GM21360 (cell line): ENCODE measurements around the gene REG3G.
A peak's percentile ranks its signal among the peaks of the same experiment; 100 is the strongest.

Experiments
- ATAC-seq: cut with Tn5 transposase; IDR thresholded peaks from one replicate; pipeline ENCODE4 v1.9.1; 2021; ENCODE audit warnings: mild to moderate bottlenecking, moderate library complexity; ENCODE audit not compliant: unreplicated experiment

REG3G gene

DNA sequence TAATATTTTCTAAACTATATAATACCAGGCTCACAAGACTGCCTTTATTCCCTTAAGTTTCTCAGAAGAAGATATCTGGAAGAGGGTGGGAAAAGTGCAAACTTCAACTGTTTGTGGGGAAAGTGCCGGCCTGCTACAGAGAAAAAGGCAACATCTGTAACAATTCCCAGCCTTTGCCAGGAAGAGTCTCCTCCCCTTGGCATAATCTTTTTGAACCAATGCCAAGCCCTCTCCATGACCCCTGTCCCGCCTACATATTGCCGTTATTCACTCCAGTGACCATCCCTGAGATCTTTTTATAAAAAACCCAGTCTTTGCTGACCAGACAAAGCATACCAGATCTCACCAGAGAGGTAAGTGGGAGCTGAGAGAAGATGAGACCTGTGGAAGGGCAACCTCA is at the start of gene REG3G:
TSS of gene REG3G (plus strand) at position 282 of the 400 bp plus-strand sequence. CDS start 392 bp downstream, outside the sequence.
- ATAC-seq: no peak

DNA sequence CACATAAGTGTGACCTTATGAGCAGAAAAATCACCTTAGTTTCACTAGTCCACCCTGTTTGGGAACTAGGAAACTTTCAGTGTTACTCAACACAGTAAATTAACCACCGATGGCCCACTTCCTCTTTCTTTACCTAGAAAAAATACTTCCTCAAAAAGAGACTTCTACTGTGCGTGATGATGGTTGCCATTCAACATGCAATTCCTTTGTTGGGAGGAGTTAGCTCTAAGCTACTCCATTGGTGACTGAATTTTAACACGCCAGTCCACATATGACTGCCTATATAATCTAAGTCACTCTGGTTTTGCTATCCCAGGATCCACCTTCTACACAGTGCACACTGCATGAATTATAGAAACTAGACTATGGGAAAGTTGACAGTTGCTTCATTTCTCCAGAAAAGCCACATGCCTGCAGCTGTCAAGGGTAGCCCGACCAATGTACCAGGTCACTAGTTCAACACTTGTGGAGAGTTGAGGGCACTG is 47.8 kb upstream of the REG3G start:
- peak; percentile 95 for ATAC-seq

DNA sequence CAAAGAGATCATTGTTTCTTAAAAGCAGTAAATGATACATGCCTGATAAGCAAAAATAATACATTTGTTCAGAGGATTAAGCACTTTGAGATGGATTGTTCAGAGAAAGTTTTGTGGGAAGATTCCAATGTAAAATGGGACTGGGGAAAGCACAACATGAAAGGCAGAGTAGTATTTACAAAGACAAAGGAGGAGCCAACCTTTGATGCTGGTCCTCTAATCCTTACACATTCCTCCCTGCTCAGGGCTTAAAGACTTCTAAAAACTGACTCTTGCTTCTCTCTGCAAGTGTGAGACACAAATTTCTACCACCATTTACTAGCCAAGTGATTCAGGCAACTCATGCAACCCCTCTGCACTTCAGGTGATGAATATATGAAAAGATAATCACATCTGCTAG is 47.2 kb upstream of the REG3G start:
- no peak for ATAC-seq

DNA sequence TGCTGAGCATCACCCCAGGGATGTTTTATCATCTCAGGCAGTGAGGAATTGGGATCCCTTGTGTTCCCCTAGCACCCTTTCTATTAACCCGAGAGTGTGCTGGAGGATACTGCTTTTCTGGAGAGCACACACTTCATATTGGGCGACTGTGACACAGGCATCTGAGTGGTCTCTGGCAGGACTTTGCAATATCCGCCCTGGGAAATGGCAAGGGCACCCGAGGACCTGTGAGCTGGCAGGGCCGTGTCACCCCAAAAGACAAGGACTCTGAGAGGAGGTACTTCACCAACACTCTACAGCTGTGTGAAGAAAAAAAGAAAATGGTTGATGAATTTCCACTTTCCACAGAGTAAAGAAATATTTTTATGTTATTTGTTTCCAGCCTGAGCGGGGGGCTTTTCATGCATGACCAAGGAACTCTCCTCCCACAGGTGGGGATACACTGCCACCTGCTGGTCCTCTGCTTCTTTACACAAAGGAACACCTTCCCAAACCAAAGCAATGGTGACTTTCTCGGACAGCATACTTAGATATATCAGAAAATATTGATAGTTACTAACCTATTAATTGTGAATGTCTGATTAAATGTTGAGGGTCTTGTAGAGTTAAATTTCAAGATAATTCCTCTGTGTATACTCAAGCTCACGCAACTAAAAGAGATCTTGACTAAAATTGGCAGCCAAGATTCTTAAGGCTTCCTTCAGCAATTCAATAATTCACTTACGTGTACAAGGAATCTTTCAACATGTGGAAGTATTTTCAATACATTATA is 45.9 kb upstream of the REG3G start:
- ATAC-seq: peak; percentile 28

DNA sequence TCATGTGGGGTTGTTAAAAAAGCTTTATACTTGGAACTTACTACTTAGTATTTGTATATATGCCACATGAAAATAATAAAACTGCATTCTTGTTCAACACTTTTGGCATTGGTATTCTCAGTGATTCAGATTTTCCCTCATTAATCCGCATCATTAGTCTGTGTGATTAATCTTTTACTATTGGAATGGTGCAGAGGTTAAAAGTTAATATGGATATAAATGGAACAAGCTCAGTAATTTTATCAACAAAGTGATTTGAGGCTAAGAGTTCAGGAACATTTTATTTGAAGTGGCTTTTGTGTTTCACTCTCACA is 45.4 kb upstream of the REG3G start:
- ATAC-seq: no peak

DNA sequence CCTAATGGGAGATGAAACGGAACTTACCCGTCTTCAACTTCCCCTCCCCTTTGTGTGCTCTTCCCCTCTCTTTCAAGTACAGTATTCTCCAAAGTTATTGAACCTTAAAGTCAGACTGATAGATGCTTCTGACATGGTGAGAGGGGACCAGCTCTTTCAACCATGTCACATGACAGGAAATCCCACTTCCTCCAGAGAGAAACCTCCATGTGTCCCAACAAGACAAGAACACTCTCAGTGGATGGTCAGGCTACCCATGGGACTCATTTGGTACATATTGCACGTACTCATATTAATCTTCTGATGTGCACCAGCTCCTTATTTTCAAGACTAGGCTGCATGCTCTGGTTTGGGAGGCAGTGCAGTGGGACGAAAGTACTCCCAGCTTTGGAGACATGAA is 44.6 kb upstream of the REG3G start:
- no peak for ATAC-seq

DNA sequence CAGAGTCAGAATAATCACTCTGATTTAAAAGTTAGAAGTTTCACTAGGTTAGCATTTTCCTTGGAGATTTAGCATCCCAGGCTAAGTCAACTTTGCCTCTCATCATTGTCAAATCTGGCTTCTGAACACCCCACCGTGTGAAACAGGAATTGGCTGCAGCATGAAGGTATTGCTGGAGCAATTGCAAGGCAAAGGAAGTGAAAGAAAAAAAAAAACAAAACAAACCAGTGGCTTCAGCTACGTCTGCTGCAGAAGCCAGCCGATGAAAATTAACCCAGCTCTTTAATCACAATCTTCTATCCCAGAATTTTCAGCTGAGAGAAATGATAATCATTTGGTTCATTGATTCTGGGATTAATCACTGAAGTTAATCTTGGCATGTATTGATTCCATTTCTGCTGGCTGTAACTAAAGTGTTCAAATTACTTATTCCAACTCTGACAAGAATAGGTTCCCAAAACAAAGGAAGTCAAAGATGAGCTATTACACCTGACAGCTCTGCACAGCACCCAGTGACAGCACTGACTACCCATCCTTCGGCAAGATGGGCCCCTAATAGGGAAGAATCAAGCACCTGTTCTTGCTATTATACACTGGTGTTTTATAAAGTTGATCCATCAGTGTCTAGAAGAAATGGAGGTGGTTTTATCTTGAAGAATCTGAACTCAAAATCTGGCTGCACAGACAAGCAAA is 42.7 kb upstream of the REG3G start:
- no peak for ATAC-seq

DNA sequence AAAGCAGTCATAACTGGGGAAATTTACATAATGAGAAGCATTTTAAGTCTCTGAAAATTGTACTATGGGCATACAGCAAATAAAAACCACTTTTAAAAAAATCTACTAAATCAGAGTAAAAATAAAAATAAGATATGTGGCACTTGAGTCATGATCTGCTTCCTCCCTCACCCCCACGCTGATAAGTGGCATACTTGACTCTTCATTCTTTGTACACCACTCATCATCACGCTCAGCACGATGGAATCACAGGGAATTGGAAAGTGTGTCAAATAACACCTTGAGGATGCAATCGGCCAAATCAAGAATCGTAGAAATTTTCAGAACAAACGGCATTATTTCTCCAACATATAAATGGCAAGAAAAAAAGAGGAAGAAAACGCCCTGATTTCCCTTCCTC is 41.1 kb upstream of the REG3G start:
- no peak for ATAC-seq

DNA sequence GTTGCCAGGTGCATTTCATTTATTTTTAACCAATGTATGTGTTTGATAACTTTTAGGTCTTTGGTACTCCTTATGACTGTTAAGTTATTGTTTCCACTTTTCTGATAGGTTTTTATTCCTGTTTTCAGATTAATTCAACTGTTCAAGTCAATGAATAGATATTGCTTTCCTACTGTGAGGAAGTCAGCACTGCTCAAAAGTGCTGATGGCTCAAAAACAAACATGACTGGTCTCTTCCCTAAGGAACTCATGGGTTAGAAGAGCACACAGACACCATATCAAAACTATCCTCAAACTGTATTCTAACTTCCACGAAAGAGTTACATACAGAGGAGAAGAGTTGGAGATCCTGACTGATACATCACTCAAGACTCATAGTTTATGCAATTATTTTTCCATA is 39.9 kb upstream of the REG3G start:
- no peak for ATAC-seq

DNA sequence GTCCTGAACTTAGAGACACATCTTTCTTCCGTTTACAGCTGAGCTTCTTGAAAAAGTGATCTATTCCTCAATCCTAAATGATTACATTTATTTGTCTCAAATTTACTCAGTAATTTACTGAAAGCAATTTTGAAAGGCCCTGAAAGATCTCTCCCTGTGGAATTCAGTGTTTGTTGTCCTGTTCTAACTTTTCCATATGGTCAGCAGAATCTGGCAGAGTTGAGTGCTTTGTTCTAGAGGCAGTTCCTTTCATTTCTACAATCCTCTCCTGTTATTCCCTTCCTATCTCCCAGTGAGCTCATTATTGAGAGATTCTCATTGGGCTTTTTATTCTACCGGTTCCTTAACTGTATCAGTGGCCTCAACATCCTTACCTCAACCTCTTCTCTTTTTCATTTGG is 36.5 kb upstream of the REG3G start:
- ATAC-seq: no peak

DNA sequence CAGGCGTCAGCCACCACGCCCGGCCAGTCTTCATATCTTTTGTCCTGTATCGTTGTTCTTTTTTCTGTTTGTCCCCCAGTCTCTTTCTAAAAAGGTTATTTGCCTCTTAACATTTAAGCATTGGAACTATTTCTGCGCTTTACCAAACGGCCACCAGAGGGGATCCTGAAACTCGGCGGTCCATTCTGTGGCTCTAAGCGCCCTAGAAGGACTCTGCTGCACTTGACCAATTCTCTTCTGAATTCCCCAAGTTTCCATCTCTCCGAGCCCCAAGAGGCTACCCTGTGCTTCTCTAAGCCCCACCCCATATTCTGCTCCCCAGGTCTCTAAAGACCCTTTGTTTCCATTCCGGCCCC is 33.1 kb upstream of the REG3G start:
- peak; percentile 47 for ATAC-seq

DNA sequence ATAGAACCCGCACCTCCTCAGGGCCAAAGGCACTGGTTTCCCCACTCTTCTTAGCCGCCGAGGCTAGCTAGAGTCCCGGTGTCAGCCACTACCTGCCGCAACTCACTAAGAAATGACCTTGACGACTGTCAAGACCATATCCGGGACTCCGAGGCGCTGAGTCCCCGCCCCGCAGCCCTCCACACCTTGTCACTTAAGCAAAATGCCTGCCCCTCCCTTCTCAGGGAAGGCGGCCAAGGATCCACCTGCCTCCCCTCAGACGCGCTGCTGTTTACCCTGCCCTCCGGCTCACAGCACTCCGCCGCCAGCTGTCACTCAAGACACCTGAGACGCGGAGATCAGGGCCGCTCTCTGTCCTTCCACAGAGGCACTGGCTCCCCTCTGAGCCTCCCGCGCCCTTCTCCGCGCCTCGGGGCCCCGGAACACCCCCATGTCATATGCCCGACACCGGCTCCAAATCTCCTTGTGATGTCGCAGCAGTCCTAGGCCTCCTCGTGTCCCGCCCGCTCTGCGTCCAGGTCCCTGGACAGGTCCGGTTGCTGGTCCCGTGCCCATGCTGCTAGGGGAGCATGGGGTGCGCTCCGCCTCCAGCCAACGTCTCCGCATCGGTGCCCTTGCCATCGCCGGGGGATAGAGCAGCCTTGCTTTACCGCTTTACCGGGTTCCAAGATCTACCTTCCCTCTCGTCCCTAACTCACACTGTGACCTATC is 32.5 kb upstream of the REG3G start:
- ATAC-seq: peak; percentile 32

DNA sequence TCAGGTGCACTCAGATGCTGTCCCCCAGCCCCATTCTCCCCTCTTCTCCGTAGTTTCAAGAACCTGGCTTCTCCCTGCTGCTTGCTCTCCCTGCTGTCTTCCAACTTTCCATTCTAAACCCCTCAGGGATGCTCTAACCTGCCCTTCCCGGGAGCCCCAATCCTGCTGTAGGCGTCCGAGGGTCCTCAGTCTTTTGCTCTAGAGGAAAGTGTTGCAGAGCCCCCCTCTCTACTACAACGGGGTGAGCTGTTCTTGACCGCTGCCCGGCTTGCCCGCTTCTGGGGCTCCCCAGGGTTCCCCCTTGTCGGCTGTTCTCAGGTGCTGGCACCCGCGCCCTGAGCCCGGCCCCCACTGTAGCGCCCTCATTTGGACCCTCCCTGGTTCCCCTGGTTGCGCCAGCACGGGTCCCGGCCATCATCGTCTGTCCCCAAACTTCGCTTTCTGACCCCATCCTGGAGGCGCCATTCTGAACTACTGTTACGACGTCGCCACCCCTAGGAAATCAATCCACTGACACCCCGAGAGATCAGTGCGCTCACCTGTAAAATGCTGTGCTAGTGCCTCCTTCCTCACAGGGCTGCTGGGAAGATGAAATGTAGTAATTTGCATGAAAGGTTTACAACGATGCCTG is 31.9 kb upstream of the REG3G start:
- no peak for ATAC-seq

DNA sequence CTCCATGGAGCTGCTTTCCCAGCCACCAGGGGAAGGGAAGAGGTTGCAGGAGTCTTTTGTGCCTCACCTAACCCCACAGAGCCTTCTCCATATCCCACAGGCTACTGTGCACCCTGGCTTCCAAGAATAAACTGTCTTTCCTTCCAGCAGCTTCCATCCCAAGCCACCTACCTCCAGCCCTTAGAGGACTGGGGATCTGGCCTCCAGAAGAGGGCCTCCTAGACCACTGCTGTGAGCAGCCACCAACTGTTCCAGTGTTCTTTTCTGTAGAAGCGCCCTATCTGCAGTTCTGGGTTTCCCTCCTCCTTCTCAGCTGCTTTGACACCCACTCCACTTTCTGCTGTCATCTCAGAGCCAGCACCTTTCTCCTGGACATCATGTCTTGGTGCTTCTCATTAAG is 30.7 kb upstream of the REG3G start:
- no peak for ATAC-seq

DNA sequence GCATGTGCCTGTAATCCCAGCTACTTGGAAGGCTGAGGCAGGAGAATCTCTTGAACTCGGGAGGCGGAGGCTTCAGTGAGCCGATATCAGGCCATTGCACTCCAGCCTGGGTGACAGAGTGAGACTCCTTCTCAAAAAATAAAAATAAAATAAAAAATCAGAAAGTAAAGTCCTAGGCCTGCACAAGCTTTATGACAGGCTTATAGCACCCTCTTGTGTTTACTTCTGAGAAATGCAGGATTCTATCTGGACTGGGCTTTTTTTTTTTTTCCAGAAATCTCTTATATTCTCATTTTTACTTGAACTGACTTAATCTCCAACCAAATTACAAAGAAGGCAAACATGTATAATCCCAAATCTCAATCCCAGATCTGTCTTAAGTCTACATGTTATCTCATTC is 26.1 kb upstream of the REG3G start:
- no peak for ATAC-seq

DNA sequence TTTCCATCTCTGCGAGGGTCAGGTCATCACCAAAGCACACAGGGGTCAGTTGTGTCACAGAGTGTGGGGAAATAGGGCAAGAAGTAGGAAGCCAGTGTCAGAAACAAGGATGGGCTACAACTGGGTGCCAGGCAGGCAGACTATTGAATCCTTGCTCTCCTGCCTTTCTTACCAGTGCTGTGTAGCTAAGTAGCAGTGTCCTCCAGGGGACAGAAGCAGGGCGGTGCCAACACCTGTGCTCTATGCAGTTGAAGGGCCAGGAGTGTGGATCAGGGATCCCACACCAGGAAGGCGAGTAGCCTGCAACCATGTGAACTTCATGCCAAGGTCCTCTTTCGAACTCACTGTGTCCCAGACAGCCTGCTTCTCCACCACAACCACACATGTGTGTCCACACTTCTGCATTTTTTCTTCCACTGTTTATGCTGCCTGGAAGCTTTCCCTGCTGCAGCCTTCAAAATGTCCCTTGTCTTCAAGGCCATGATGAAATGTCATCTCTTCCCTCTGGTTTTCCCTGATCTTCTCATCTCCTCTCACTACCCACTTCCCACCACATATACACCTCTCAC is 25.4 kb upstream of the REG3G start:
- no peak for ATAC-seq

DNA sequence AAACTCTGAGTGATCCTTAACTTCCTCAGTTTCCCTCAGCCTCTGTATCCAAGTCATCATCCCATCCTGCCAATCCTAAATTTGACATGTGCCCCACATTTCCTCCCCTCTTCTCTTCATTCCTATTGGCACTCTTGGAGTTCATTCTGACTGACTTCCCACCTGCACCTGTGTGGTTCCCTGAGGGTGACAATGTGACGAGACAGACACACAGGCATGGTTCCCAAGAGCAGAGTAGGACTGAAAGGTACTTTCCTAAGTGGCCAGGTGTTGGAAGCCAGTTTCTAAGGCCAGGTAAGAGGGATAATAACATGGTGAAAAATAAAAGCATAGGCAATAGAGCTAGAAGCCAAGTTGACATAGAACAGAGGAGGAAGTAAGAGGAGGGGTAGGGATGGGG is 24.2 kb upstream of the REG3G start:
- no peak for ATAC-seq

DNA sequence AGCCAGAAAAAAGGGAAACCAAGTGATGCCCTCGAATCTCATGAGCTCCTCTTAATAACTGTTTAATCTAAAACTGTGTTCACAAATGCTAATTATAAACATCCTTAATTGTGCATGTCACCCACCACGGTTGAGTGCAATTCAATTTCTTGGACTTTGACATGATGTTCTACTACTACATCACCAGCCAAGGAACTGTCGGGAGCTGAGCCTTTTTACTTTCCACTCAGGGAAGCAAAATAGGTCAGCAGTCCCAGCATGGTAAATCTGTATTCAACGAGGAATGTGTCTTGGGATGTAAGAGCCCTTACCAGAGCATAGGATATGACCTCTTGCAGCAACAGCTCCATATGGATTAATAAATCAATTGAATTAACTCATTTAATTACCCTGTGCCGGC is 20.8 kb upstream of the REG3G start:
- ATAC-seq: no peak

DNA sequence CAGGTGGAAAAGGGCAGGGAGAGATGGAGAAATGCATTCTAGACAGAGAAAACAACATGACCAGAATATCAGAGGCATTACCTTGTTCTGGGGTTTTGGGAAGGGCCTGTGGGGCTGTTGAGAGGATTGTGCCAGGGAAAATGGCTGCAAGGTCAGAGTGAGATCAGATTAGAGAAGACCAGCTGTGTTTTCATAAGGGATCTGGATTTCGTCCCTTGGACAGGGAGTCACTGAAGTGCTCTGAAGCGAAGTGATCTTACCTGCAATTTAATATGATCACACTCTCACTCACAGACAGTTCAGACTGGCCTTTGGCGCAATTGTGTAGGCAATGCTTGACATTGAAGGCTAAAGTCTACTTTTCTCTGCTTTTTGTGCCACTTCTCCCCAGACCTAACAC is 20.3 kb upstream of the REG3G start:
- ATAC-seq: no peak

DNA sequence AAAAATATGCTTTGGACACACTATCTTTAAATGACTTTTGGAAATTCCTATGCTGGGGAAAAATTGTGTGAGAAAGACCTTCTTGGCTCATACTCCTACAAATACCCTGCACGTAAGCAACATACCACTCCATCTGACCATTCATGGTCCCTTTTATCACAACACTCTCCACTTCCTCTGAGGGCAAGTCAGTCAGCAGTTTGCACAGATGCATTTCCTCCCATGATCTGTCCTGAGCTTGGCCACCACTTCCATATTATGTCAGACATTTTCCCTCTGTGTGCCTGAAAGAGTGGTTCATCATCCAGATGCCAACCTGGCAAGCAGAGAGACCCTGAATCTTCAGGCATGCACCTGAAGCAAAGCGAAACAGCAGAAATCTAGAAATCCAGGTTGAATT is 16.1 kb upstream of the REG3G start:
- ATAC-seq: no peak

DNA sequence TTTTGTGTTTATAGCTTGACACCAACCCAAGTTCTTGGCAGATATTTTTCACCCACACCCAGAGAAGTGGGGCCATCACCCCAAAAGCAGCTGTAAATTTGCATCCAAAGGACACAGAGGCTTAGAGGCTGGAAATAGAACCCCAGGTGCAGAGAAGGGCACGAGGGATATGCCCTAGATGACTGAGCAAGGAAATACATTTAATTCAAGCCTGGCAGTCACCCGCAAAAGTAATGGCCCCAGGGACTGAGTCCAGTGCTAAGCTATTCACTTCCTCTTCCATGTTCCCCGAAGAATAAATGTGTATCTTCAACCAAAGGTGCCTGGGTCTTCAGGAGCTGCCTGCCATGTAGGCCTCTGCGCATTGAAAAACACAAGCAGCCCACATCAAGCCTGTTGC is 14.0 kb upstream of the REG3G start:
- no peak for ATAC-seq
